Activated CD8-positive, alpha-beta memory T cell treated with anti-CD3 and anti-CD28 coated beads, Interleukin-2, amount 50 U/mL, for 1 hour (primary cell): ENCODE results near the gene DEFB129.
"Not testable (repeated sequence)": the region's sequence is repeated elsewhere in the genome, so short reads cannot be mapped to it uniquely, and the experiment has no call there.

Experiments used
- DNase-seq: peaks from one replicate; pipeline ENCODE4 v3.0.0-alpha.2; 2020; ENCODE audit errors: extremely low read depth

Gene DEFB129

GRCh38 chr20:253447-253846, 26.4 kb downstream of the DEFB129 start:
- DNase-seq, result not testable (repeated sequence)

GRCh38 chr20:257419-257818, 30.4 kb downstream of the DEFB129 start, which contains the start of gene DEFB132:
TSS of gene DEFB132 (plus strand) at chr20:257724. CDS start at chr20:257779, 55 bp downstream.
- DNase-seq, result no peak

DNA sequence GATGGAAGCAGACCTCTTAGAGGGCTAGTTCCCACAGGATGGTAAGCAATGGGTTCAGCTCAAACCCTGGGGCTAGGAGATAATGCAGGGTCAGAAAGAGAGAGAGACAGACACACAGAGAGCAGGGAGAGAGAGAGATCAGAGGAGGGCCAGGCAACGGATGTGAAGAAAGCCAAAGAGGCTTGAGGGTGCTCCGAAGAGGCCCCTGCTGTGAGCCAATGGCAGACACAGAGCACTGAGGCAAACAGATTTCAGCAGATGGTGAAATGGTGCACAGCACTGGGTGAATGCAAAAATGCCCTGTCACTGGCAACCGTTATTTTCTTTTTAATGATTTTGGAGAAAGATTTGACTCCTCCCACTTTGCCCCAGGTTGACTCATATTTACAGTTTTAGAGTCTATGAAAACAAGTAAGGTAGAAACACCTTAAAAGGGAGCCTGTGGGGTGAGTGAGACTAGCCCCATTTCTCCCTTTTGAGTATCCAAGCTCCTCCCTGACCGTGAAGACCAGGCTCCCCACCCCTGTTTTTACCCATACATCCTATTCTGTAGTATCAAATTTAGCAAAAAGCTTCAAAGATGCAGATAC, 31.3 kb downstream of the DEFB129 start:
- DNase-seq, result no peak

DNA sequence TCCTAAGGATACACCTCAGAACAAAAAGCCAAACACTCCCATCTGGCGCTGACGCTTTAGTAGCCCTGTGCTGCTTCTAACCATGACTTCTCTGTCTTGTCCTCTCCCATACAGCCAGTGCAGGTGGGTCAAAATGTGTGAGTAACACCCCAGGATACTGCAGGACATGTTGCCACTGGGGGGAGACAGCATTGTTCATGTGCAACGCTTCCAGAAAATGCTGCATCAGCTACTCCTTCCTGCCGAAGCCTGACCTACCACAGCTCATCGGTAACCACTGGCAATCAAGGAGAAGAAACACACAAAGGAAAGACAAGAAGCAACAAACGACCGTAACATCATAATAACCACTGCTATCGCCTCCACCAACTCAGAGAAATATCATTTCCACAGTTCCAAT, 31.9 kb downstream of the DEFB129 start:
- no peak for DNase-seq

- no peak for DNase-seq
Observed at GRCh38 chr20:259981-260380, 32.9 kb downstream of the DEFB129 start.

DNA sequence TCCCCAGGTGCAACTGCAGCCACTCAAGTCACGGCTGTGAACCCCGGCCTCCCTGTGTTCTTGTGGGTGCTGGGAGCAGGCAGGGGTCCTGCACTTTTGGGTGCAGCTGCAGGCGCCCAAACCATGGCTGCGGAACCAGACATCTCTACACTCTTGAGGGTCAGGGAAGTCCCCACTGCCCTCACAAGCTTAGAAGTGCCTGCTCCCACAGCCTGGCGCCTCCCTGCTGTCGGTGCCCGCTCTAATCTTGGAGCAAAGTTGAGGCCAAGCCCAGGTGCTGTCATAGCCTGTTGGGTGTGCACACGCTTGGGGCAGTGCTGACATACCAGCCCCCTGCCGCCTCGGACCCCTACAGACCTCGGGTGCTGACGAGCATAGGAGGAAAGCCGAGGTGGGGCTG, 36.6 kb downstream of the DEFB129 start:
- DNase-seq, result no peak

GRCh38 chr20:266596-267562, 39.8 kb downstream of the DEFB129 start:
- peak; percentile 66 for DNase-seq

- no peak for DNase-seq
Observed at GRCh38 chr20:270517-270916, 43.5 kb downstream of the DEFB129 start.

- no peak for DNase-seq
Observed at GRCh38 chr20:271069-271468, 44.0 kb downstream of the DEFB129 start.

- DNase-seq, result no peak
Observed at GRCh38 chr20:271528-271927, 44.5 kb downstream of the DEFB129 start.

DNA sequence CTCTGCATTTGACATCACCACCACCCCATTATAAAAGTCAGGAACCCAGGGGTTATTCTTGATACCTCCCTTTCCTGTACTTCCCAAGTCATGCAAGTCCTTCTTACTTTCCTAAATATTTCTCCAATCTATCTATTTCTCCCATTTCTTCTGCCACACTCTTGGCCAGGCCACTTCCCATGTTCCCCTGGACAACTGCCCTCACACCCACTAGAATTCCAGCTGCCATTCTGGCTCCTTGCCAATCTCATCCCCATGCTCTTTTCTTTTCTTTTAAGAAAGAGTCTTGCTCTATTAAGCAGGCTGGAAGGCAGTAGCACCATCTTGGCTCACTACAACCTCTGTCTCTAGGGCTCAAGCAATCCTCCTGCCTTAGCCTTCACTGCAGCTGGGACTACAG, 45.7 kb downstream of the DEFB129 start:
- DNase-seq, result no peak

DNA sequence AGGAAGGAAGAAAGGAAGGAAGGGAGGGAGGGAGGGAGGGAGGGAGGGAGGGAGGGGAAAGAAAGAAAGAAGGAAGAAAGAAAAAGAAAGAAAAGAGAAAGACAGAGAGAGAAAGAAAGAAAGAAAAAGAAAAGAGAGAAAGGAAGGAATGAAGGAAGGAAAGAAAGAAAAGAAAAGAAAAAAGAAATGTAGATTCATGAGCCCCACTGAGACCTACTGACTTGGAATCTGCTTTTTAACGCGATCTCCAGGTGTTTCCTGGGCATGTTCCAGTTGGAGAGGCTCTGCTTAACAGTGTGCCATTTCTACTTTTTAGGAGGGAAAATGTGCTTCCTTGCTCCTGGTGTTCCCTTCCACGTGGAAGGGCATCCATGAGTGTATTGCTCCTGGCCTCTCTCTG, 46.8 kb downstream of the DEFB129 start:
- no peak for DNase-seq

DNA sequence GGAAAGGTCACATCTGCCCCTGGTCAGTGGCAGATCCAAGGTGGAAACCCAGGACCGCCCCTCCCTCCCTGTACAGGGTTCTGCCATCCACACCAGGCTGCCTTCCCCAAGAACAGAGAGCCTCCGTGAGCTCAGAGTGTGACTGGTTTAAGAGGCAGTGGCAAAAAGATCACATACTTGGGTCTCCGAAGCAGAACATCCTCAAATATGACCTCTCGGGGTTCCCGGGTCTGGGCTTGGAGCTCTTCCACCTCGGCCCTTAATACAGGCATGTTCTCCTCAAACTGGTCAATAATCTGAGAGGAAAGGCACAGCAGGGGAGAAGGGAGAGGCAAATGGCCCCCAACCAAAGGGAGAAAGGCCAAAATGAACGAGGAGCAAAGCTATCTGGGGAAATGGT, 48.7 kb downstream of the DEFB129 start:
- no peak for DNase-seq

- no peak for DNase-seq
Observed at GRCh38 chr20:276620-277495, 49.8 kb downstream of the DEFB129 start.

GRCh38 chr20:277496-277781, 50.4 kb downstream of the DEFB129 start:
- no peak for DNase-seq

DNA sequence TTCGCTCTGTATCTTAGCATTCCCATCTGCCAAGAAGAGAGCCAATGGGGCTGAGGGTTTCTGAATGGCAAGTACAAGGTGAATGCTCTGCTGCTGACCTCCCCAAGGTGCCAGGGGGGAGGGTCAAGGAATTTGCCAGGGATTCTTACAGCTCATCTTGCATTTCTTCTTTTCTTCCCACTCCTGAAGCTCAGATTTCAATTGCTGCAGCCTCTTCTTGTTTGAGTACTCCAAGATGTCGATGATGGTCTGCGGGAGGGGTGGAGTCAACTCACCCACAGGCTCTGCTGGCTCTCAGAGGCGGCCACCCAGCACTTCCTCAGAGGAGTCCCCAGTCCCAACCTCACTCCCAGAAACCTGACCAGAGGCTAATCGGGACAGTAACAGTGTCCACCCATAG, 51.1 kb downstream of the DEFB129 start:
- no peak for DNase-seq

- DNase-seq, result no peak
Observed at GRCh38 chr20:278607-279571, 51.8 kb downstream of the DEFB129 start.
